Measurements from ENCODE around the gene ENPEP. TPM values are rescaled to one million over a fixed set of nuclear protein-coding genes. Genes with fewer than 3 reads are reported as not detected.

Gene ENPEP
- total RNA-seq, 1 experiment from 2014 or later = 5.6 TPM

- no peak for DNase-seq
- H3K36me3 ChIP-seq (ENCODE audit: control insufficient read depth, insufficient read depth, low read length) = no peaks in the 10 kb centered on the region
- H3K4me3 Mint-ChIP-seq (ENCODE audit: unreplicated experiment) = no peak overlapping the region
- H3K4me3 ChIP-seq (ENCODE audit: low read depth, low read length) = no peak overlapping the region
- H3K9me3 Mint-ChIP-seq (ENCODE audit: unreplicated experiment) = peaks cover 21% of the 10 kb centered on the region
- BruUV-seq (replicated peaks) = no TSS peak
- H3K4me1 ChIP-seq = no peaks in the 10 kb centered on the region
- intact Hi-C loops (cut with micrococcal nuclease; ENCODE audit: unreplicated experiment) = no loop called here
- ChIA-PET CTCF (no interaction called here), POLR2A (no interaction called here)
- H3K27ac Mint-ChIP-seq (ENCODE audit: unreplicated experiment) = no peak overlapping the region
- TF ChIP-seq, protein P1, sequence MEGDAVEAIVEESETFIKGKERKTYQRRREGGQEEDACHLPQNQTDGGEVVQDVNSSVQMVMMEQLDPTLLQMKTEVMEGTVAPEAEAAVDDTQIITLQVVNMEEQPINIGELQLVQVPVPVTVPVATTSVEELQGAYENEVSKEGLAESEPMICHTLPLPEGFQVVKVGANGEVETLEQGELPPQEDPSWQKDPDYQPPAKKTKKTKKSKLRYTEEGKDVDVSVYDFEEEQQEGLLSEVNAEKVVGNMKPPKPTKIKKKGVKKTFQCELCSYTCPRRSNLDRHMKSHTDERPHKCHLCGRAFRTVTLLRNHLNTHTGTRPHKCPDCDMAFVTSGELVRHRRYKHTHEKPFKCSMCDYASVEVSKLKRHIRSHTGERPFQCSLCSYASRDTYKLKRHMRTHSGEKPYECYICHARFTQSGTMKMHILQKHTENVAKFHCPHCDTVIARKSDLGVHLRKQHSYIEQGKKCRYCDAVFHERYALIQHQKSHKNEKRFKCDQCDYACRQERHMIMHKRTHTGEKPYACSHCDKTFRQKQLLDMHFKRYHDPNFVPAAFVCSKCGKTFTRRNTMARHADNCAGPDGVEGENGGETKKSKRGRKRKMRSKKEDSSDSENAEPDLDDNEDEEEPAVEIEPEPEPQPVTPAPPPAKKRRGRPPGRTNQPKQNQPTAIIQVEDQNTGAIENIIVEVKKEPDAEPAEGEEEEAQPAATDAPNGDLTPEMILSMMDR (IDR thresholded peaks at IDR 0.05; ENCODE audit: insufficient read depth in 1 of 2, low read depth in 1 of 2, low read length in 1 of 2, severe bottlenecking in 1 of 2, unreplicated experiment in 1 of 2) = no peak
- no peaks in the 10 kb centered on the region for H3K36me3 Mint-ChIP-seq (ENCODE audit: insufficient read depth, unreplicated experiment)
- H3K9me3 ChIP-seq = no peaks in the 10 kb centered on the region
- H3K27me3 Mint-ChIP-seq (ENCODE audit: insufficient read depth, unreplicated experiment) = no peaks in the 10 kb centered on the region
- no peaks in the 10 kb centered on the region for H3K27me3 ChIP-seq (replicated peaks; ENCODE audit: control insufficient read depth, insufficient read depth, low read length)
- H3K4me1 Mint-ChIP-seq (ENCODE audit: low read depth, unreplicated experiment) = no peaks in the 10 kb centered on the region
Measured at GRCh38 chr4:110540982-110541451, 65.1 kb downstream of the ENPEP start.

- Mint-ChIP-seq H3K27me3 (ENCODE audit: insufficient read depth, unreplicated experiment) (no peaks in the 10 kb centered on the region), H3K4me1 (ENCODE audit: low read depth, unreplicated experiment) (no peaks in the 10 kb centered on the region), H3K36me3 (ENCODE audit: insufficient read depth, unreplicated experiment) (no peaks in the 10 kb centered on the region), H3K4me3 (ENCODE audit: unreplicated experiment) (no peak overlapping the region), H3K9me3 (ENCODE audit: unreplicated experiment) (peaks cover 5% of the 10 kb centered on the region), H3K27ac (ENCODE audit: unreplicated experiment) (no peak overlapping the region)
- no peaks in the 10 kb centered on the region for H3K9me3 ChIP-seq
- H3K27me3 ChIP-seq (replicated peaks; ENCODE audit: control insufficient read depth, insufficient read depth, low read length) = no peaks in the 10 kb centered on the region
- no peak for DNase-seq
- ChIA-PET CTCF (no interaction called here), POLR2A (no interaction called here)
- no TSS peak for BruUV-seq (replicated peaks)
- TF ChIP-seq, protein P1 (IDR thresholded peaks at IDR 0.05; ENCODE audit: insufficient read depth in 1 of 2, low read depth in 1 of 2, low read length in 1 of 2, severe bottlenecking in 1 of 2, unreplicated experiment in 1 of 2) = no peak
- H3K4me1 ChIP-seq = no peaks in the 10 kb centered on the region
- intact Hi-C loops (cut with micrococcal nuclease; ENCODE audit: unreplicated experiment) = no loop called here
- H3K4me3 ChIP-seq (ENCODE audit: low read depth, low read length) = no peak overlapping the region
- H3K36me3 ChIP-seq (ENCODE audit: control insufficient read depth, insufficient read depth, low read length) = no peaks in the 10 kb centered on the region
Measured at GRCh38 chr4:110543577-110543976, 67.6 kb downstream of the ENPEP start.

DNA sequence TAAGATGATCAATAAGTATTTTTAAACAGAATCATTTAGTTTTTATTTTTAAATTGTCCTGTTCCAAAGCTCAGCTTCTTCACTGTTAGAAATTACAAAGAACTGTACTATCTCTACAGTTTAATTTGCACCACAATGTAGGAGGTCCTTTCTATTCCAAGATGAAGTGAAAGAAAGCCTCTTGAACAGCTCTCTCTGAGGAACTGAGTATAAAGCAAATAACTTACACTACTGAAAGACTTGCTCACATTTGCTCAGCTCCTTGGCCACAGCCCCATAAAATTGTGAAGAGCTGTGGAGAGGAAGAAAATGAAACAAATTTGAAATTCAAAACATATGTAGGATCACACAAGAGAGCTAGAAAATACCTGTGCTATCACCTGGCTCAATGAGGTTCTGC is 68.6 kb downstream of the ENPEP start:
- no peak overlapping the region for H3K4me3 Mint-ChIP-seq (ENCODE audit: unreplicated experiment)
- intact Hi-C loops (cut with micrococcal nuclease; ENCODE audit: unreplicated experiment) = no loop called here
- no peaks in the 10 kb centered on the region for H3K4me1 Mint-ChIP-seq (ENCODE audit: low read depth, unreplicated experiment)

More for the DNA sequence above, 68.6 kb downstream of the ENPEP start:
- Histone ChIP-seq H3K4me1 (no peaks in the 10 kb centered on the region), H3K27me3 (replicated peaks; ENCODE audit: control insufficient read depth, insufficient read depth, low read length) (no peaks in the 10 kb centered on the region), H3K9me3 (no peaks in the 10 kb centered on the region), H3K4me3 (ENCODE audit: low read depth, low read length) (no peak overlapping the region), H3K36me3 (ENCODE audit: control insufficient read depth, insufficient read depth, low read length) (no peaks in the 10 kb centered on the region)
- Mint-ChIP-seq H3K36me3 (ENCODE audit: insufficient read depth, unreplicated experiment) (no peaks in the 10 kb centered on the region), H3K27ac (ENCODE audit: unreplicated experiment) (no peak overlapping the region), H3K9me3 (ENCODE audit: unreplicated experiment) (no peaks in the 10 kb centered on the region), H3K27me3 (ENCODE audit: insufficient read depth, unreplicated experiment) (no peaks in the 10 kb centered on the region)
- TF ChIP-seq, protein P1 (IDR thresholded peaks at IDR 0.05; ENCODE audit: insufficient read depth in 1 of 2, low read depth in 1 of 2, low read length in 1 of 2, severe bottlenecking in 1 of 2, unreplicated experiment in 1 of 2) = no peak
- ChIA-PET POLR2A (no interaction called here), CTCF (interaction anchor here (0.5 kb wide), 1 partner anchor 571 kb away, joined by 3 read pairs; no protein-coding TSS in a partner anchor)
- no TSS peak for BruUV-seq (replicated peaks)
- DNase-seq = no peak
